GM12892 (cell line): ENCODE data around the gene ALDH1A1.

Source experiments
- POLR2A ChIP-seq: IDR thresholded peaks from 2 replicates; pipeline ENCODE4 v1.6.1; 2011; ENCODE audit warnings: low read depth, low read length, control low read depth
- POLR2AphosphoS5 ChIP-seq: IDR thresholded peaks from 2 replicates; pipeline ENCODE4 v1.6.1; 2011; ENCODE audit warnings: low read depth, low read length, control low read depth
- TAF1 ChIP-seq: IDR thresholded peaks from 2 replicates; pipeline ENCODE4 v1.6.1; 2011; ENCODE audit warnings: low read depth, mild to moderate bottlenecking, control low read depth, low read length, borderline replicate concordance

- TF ChIP-seq POLR2AphosphoS5 (no peak), POLR2A (no peak), TAF1 (no peak)
Measured at GRCh38 chr9:72907421-72907820, 45.4 kb downstream of the ALDH1A1 start.
